PC-3 (cell line): ENCODE results near the gene RALGAPA1.

Experiments
- EZH2 ChIP-seq: fragments of 300-600 bp; sonication (generic); IDR thresholded peaks from one replicate; pipeline ENCODE4 v1.6.1; 2017; ENCODE audit warnings: antibody characterized with exemption, mild to moderate bottlenecking, low read length; ENCODE audit not compliant: unreplicated experiment
- EZH2phosphoT487 ChIP-seq: fragments of 300-600 bp; sonication (generic); IDR thresholded peaks from 2 replicates; pipeline ENCODE4 v1.6.1; 2018; ENCODE audit warnings: mild to moderate bottlenecking, antibody characterized with exemption, low read length, borderline replicate concordance
- TF ChIP-seq, protein P1 (sequence below): fragments of 300-600 bp; sonication (generic); conservative IDR thresholded peaks from 2 replicates; pipeline ENCODE4 v1.5.1; 2017; ENCODE audit warnings: antibody characterized with exemption, low read depth, mild to moderate bottlenecking, low read length

DNA sequence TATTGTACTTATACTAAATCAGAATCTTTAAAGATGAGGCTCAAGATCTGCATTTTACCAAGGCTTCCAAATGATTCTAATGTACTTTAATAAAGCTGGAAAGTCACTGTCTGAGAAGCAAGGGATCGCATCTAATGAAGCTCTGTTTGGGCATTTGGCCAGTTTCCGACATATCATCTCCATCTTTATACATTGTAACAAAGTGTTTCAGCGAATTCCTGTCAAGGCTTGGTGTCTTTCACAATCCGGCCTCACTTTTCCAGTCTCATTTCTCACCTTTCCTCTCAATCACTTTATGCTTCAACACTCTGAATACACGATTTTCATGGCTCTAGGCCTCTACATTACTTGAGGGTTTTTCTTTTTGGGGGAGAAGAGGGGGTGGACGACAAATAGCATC lies 302.6 kb downstream of the RALGAPA1 start:
- TF ChIP-seq, protein P1, sequence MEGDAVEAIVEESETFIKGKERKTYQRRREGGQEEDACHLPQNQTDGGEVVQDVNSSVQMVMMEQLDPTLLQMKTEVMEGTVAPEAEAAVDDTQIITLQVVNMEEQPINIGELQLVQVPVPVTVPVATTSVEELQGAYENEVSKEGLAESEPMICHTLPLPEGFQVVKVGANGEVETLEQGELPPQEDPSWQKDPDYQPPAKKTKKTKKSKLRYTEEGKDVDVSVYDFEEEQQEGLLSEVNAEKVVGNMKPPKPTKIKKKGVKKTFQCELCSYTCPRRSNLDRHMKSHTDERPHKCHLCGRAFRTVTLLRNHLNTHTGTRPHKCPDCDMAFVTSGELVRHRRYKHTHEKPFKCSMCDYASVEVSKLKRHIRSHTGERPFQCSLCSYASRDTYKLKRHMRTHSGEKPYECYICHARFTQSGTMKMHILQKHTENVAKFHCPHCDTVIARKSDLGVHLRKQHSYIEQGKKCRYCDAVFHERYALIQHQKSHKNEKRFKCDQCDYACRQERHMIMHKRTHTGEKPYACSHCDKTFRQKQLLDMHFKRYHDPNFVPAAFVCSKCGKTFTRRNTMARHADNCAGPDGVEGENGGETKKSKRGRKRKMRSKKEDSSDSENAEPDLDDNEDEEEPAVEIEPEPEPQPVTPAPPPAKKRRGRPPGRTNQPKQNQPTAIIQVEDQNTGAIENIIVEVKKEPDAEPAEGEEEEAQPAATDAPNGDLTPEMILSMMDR = no peak
- TF ChIP-seq EZH2 = no peak
- no peak for TF ChIP-seq EZH2phosphoT487
